Activated B cell treated with CpG ODN at 0.5 μM for 24 hours (primary cell): ENCODE measurements around the gene TMEM169. TPM values are rescaled to one million over a fixed set of nuclear protein-coding genes. Genes with fewer than 3 reads are reported as not detected.

Experiments
- ATAC-seq: fragments of 200-7000 bp; cut with Tn5 transposase; one replicate; pipeline ENCODE4 v1.10.0; 2021; ENCODE audit warnings: low read depth, mild to moderate bottlenecking, moderate library complexity
- CTCF ChIA-PET: fragments of 350-600 bp; sonication (Branson Sonifier 250); formaldehyde crosslinking; loops from one replicate; lab custom pipeline; 2021; ENCODE audit warnings: antibody characterized with exemption; lab: Charles Lee
- POLR2A ChIA-PET: fragments of 350-600 bp; sonication (Branson Sonifier 250); formaldehyde crosslinking; loops from one replicate; lab custom pipeline; 2021; ENCODE audit warnings: antibody characterized with exemption; lab: Charles Lee
- DNase-seq: peaks from one replicate; pipeline ENCODE4 v3.0.0; 2022
- H3K27ac Mint-ChIP-seq: one replicate; pipeline ENCODE4 v1.8.0; 2020; ENCODE audit warnings: mixed read lengths
- H3K27me3 Mint-ChIP-seq: one replicate; pipeline ENCODE4 v1.8.0; 2021; ENCODE audit warnings: mixed read lengths
- H3K36me3 Mint-ChIP-seq: one replicate; pipeline ENCODE4 v1.8.0; 2021; ENCODE audit warnings: low read depth, mixed read lengths
- H3K4me1 Mint-ChIP-seq: one replicate; pipeline ENCODE4 v1.8.0; 2021; ENCODE audit warnings: mixed read lengths
- H3K4me3 Mint-ChIP-seq: one replicate; pipeline ENCODE4 v1.8.0; 2020; ENCODE audit warnings: mild to moderate bottlenecking, mixed read lengths
- H3K9me3 Mint-ChIP-seq: one replicate; pipeline ENCODE4 v1.8.0; 2020; ENCODE audit warnings: mixed read lengths
- CTCF ChIP-seq: fragments of 200-600 bp; IDR thresholded peaks from one replicate; pipeline ENCODE4 v1.8.0; 2022; ENCODE audit warnings: antibody characterized with exemption, mild to moderate bottlenecking
- intact Hi-C: fragments of 100-400 bp; cut with micrococcal nuclease; formaldehyde crosslinking; loops from one replicate; pipeline ENCODE4 v1.15.1; 2024
- total RNA-seq: library from RNA; stranded (reverse); gene quantifications from 2 replicates; pipeline ENCODE4 v1.2.3, GENCODE V29; 2022

TMEM169 gene
- total RNA-seq, 1 donor from 2014 or later = 0.40 TPM

- intact Hi-C loops = no loop called here
- Mint-ChIP-seq H3K36me3 (peaks cover 7% of the 10 kb centered on the region), H3K4me1 (no peaks in the 10 kb centered on the region), H3K9me3 (no peaks in the 10 kb centered on the region), H3K27ac (no peak overlapping the region), H3K27me3 (no peaks in the 10 kb centered on the region), H3K4me3 (no peak overlapping the region)
- ATAC-seq = no peak
- ChIA-PET CTCF (no interaction called here), POLR2A (no interaction called here)
- TF ChIP-seq CTCF = no peak
- DNase-seq = no peak
These were observed 17.0 kb downstream of the TMEM169 start for GRCh38 chr2:216098421-216099334.

- POLR2A ChIA-PET = no interaction called here
- DNase-seq (no peak), ATAC-seq (no peak)
- TF ChIP-seq CTCF = no peak
- no peaks in the 10 kb centered on the region for H3K9me3 Mint-ChIP-seq
- intact Hi-C loops = no loop called here
- CTCF ChIA-PET = no interaction called here
- H3K27me3 Mint-ChIP-seq = no peaks in the 10 kb centered on the region
- H3K36me3 Mint-ChIP-seq = peaks cover 7% of the 10 kb centered on the region
- no peaks in the 10 kb centered on the region for H3K4me1 Mint-ChIP-seq
- no peak overlapping the region for H3K27ac Mint-ChIP-seq
- no peak overlapping the region for H3K4me3 Mint-ChIP-seq
These were observed 19.4 kb downstream of the TMEM169 start for GRCh38 chr2:216101109-216101508.

- intact Hi-C loops = no loop called here
- no peak for DNase-seq
- POLR2A ChIA-PET = interaction anchor here (1.4 kb wide), 1 partner anchor 20 kb away, joined by 3 read pairs; no protein-coding TSS in a partner anchor
- CTCF ChIA-PET = no interaction called here
- H3K4me3 Mint-ChIP-seq = no peak overlapping the region
- H3K27ac Mint-ChIP-seq = no peak overlapping the region
- peaks cover 2% of the 10 kb centered on the region for H3K4me1 Mint-ChIP-seq
- ATAC-seq = no peak
- no peaks in the 10 kb centered on the region for H3K27me3 Mint-ChIP-seq
- no peaks in the 10 kb centered on the region for H3K9me3 Mint-ChIP-seq
- peaks cover 7% of the 10 kb centered on the region for H3K36me3 Mint-ChIP-seq
- no peak for TF ChIP-seq CTCF
These were observed 21.5 kb downstream of the TMEM169 start for GRCh38 chr2:216103213-216103612.

- Mint-ChIP-seq H3K27me3 (no peaks in the 10 kb centered on the region), H3K4me3 (no peak overlapping the region), H3K36me3 (peaks cover 12% of the 10 kb centered on the region), H3K9me3 (no peaks in the 10 kb centered on the region), H3K27ac (no peak overlapping the region), H3K4me1 (peaks cover 12% of the 10 kb centered on the region)
- intact Hi-C loops = no loop called here
- no peak for ATAC-seq
- POLR2A ChIA-PET = no interaction called here
- TF ChIP-seq CTCF = no peak
- no peak for DNase-seq
- CTCF ChIA-PET = interaction anchor here (1.0 kb wide), 1 partner anchor 71 kb away, joined by 3 read pairs; no protein-coding TSS in a partner anchor
These were observed 23.0 kb downstream of the TMEM169 start for GRCh38 chr2:216104691-216105090.

GRCh38 chr2:216107320-216107719 lies 25.6 kb downstream of the TMEM169 start:
- Mint-ChIP-seq H3K27me3 (no peaks in the 10 kb centered on the region), H3K36me3 (peaks cover 30% of the 10 kb centered on the region), H3K9me3 (no peaks in the 10 kb centered on the region), H3K4me1 (peaks cover 38% of the 10 kb centered on the region), H3K4me3 (no peak overlapping the region), H3K27ac (no peak overlapping the region)
- TF ChIP-seq CTCF = no peak
- CTCF ChIA-PET = no interaction called here
- ATAC-seq = no peak
- DNase-seq = no peak
- POLR2A ChIA-PET = interaction anchor here (0.7 to 3.5 kb wide), 2 partner anchors 13 to 305 kb away, joined by 5 to 14 read pairs; partner anchors contain the start of gene SMARCAL1
- intact Hi-C loops = no loop called here
